Osteoblast (primary cell): ENCODE data around the gene RBM44. TPM values are rescaled to one million over a fixed set of nuclear protein-coding genes. Genes with fewer than 3 reads are reported as not detected.

Experiments
- DNase-seq: peaks from one replicate; pipeline ENCODE4 v3.0.0; 2011; ENCODE audit warnings: low spot score, mixed read lengths; ENCODE audit not compliant: insufficient read length; ENCODE audit errors: missing footprints
- H2AFZ ChIP-seq: 2 replicates; pipeline ENCODE4 v1.6.0; 2011; ENCODE audit warnings: mild to moderate bottlenecking, low read length
- H3K27ac ChIP-seq: 2 replicates; pipeline ENCODE4 v1.5.1; 2011; ENCODE audit warnings: mild to moderate bottlenecking, low read depth, low read length, moderate library complexity
- H3K27me3 ChIP-seq: 2 replicates; pipeline ENCODE4 v1.6.0; 2012; ENCODE audit warnings: mild to moderate bottlenecking, control low read depth, inconsistent platforms, low read length, moderate library complexity; ENCODE audit not compliant: insufficient read depth
- H3K36me3 ChIP-seq: 2 replicates; pipeline ENCODE4 v1.5.1; 2011; ENCODE audit warnings: mild to moderate bottlenecking, low read length, control low read depth, moderate library complexity; ENCODE audit not compliant: insufficient read depth
- H3K4me1 ChIP-seq: 2 replicates; pipeline ENCODE4 v1.5.1; 2011; ENCODE audit warnings: mild to moderate bottlenecking, low read length, control low read depth, moderate library complexity; ENCODE audit not compliant: insufficient read depth
- H3K4me2 ChIP-seq: 2 replicates; pipeline ENCODE4 v1.6.0; 2011; ENCODE audit warnings: mild to moderate bottlenecking, low read length; ENCODE audit not compliant: insufficient read depth
- H3K4me3 ChIP-seq: fragments of 200-600 bp; sonication (generic); 3 replicates; pipeline ENCODE4 v1.5.1; 2012; ENCODE audit warnings: mild to moderate bottlenecking, low read length, inconsistent platforms; ENCODE audit not compliant: insufficient read depth
- H3K79me2 ChIP-seq: 2 replicates; pipeline ENCODE4 v1.6.0; 2012; ENCODE audit warnings: mild to moderate bottlenecking, low read length, control low read depth, inconsistent platforms; ENCODE audit not compliant: insufficient read depth
- H3K9me3 ChIP-seq: 2 replicates; pipeline ENCODE4 v1.5.1; 2011; ENCODE audit warnings: low read depth, low read length, control low read depth
- H4K20me1 ChIP-seq: 2 replicates; pipeline ENCODE4 v1.6.0; 2012; ENCODE audit warnings: mild to moderate bottlenecking, low read length, control low read depth; ENCODE audit not compliant: insufficient read depth
- CTCF ChIP-seq: IDR thresholded peaks from 2 replicates; pipeline ENCODE4 v1.5.1; 2011; ENCODE audit warnings: mild to moderate bottlenecking, low read depth, low read length, moderate library complexity; ENCODE audit errors: extremely low read depth
- total RNA-seq: library from RNA; depleted of rRNA; stranded (reverse); fragments of >200 nt; gene quantifications from 2 replicates; pipeline ENCODE4 v1.2.3, GENCODE V29; 2012

The RBM44 gene
- total RNA-seq, 1 donor: 0.72 TPM

- no peak overlapping the region for H3K27ac ChIP-seq
- no peak overlapping the region for H3K4me3 ChIP-seq
- TF ChIP-seq CTCF: peak; percentile 24
- H3K27me3 ChIP-seq: no peaks in the 10 kb centered on the region
- DNase-seq: no peak
- H4K20me1 ChIP-seq: no peaks in the 10 kb centered on the region
- no peak overlapping the region for H3K4me2 ChIP-seq
- no peak overlapping the region for H2AFZ ChIP-seq
- no peaks in the 10 kb centered on the region for H3K36me3 ChIP-seq
- H3K79me2 ChIP-seq: no peaks in the 10 kb centered on the region
- no peaks in the 10 kb centered on the region for H3K9me3 ChIP-seq
- no peaks in the 10 kb centered on the region for H3K4me1 ChIP-seq
Measured at GRCh38 chr2:237791977-237792727, 6.4 kb upstream of the RBM44 start.

GRCh38 chr2:237797253-237797652 is 1.3 kb upstream of the RBM44 start:
- Histone ChIP-seq H4K20me1 (no peaks in the 10 kb centered on the region), H3K4me1 (no peaks in the 10 kb centered on the region), H3K4me2 (no peak overlapping the region), H3K36me3 (no peaks in the 10 kb centered on the region), H3K9me3 (no peaks in the 10 kb centered on the region), H3K27me3 (no peaks in the 10 kb centered on the region), H3K4me3 (no peak overlapping the region), H2AFZ (no peak overlapping the region), H3K27ac (no peak overlapping the region), H3K79me2 (no peaks in the 10 kb centered on the region)
- TF ChIP-seq CTCF: no peak
- DNase-seq: no peak

GRCh38 chr2:237799060-237799428 is 465 bp downstream of the RBM44 start:
- Histone ChIP-seq H4K20me1 (no peaks in the 10 kb centered on the region), H3K79me2 (no peaks in the 10 kb centered on the region), H3K4me3 (no peak overlapping the region), H3K4me2 (no peak overlapping the region), H3K4me1 (no peaks in the 10 kb centered on the region), H2AFZ (no peak overlapping the region), H3K9me3 (no peaks in the 10 kb centered on the region), H3K27ac (no peak overlapping the region), H3K36me3 (no peaks in the 10 kb centered on the region), H3K27me3 (no peaks in the 10 kb centered on the region)
- DNase-seq: no peak
- TF ChIP-seq CTCF: no peak

- no peaks in the 10 kb centered on the region for H3K9me3 ChIP-seq
- no peak overlapping the region for H3K27ac ChIP-seq
- H2AFZ ChIP-seq: no peak overlapping the region
- no peak for TF ChIP-seq CTCF
- H3K27me3 ChIP-seq: no peaks in the 10 kb centered on the region
- H3K4me3 ChIP-seq: no peak overlapping the region
- no peak for DNase-seq
- no peaks in the 10 kb centered on the region for H3K36me3 ChIP-seq
- no peaks in the 10 kb centered on the region for H3K79me2 ChIP-seq
- H3K4me1 ChIP-seq: no peaks in the 10 kb centered on the region
- no peaks in the 10 kb centered on the region for H4K20me1 ChIP-seq
- no peak overlapping the region for H3K4me2 ChIP-seq
Measured at GRCh38 chr2:237801466-237801865, 2.9 kb downstream of the RBM44 start.
